AG04449 (cell line): Measurements from ENCODE around the gene ZRANB1.

ENCODE experiments used
- CTCF ChIA-PET: fragments of 350-600 bp; formaldehyde crosslinking; extraction: SDS; loops from one replicate; lab custom pipeline; 2021; ENCODE audit warnings: antibody characterized with exemption; lab: Yijun Ruan, JAX
- POLR2A ChIA-PET: fragments of 400-600, 350-600 bp; formaldehyde crosslinking; extraction: SDS; loops from one replicate; lab custom pipeline; 2020; ENCODE audit warnings: antibody characterized with exemption, inconsistent platforms; lab: Yijun Ruan, JAX
- DNase-seq: peaks from one replicate; pipeline ENCODE4 v3.0.0-alpha.2; 2010; ENCODE audit warnings: low read depth, low spot score
- H3K4me3 ChIP-seq: 2 replicates; pipeline ENCODE4 v1.5.1; 2011; ENCODE audit warnings: low read depth, mild to moderate bottlenecking, control low read depth, low read length
- TF ChIP-seq, protein P1 (sequence below): IDR thresholded peaks from one replicate; pipeline ENCODE4 v1.5.1; 2011; ENCODE audit warnings: mild to moderate bottlenecking, moderate library complexity, low read length, control low read depth, inconsistent platforms; ENCODE audit not compliant: insufficient read depth; ENCODE audit errors: missing control alignments

The ZRANB1 gene

GRCh38 chr10:125014836-125015355 lies 73.0 kb downstream of the ZRANB1 start:
- no peak for DNase-seq
- no peak overlapping the region for H3K4me3 ChIP-seq
- TF ChIP-seq, protein P1, sequence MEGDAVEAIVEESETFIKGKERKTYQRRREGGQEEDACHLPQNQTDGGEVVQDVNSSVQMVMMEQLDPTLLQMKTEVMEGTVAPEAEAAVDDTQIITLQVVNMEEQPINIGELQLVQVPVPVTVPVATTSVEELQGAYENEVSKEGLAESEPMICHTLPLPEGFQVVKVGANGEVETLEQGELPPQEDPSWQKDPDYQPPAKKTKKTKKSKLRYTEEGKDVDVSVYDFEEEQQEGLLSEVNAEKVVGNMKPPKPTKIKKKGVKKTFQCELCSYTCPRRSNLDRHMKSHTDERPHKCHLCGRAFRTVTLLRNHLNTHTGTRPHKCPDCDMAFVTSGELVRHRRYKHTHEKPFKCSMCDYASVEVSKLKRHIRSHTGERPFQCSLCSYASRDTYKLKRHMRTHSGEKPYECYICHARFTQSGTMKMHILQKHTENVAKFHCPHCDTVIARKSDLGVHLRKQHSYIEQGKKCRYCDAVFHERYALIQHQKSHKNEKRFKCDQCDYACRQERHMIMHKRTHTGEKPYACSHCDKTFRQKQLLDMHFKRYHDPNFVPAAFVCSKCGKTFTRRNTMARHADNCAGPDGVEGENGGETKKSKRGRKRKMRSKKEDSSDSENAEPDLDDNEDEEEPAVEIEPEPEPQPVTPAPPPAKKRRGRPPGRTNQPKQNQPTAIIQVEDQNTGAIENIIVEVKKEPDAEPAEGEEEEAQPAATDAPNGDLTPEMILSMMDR, result no peak
- CTCF ChIA-PET, result interaction anchor here (1.3 kb wide), 1 partner anchor 35 kb away, joined by 3 read pairs; no protein-coding TSS in a partner anchor
- POLR2A ChIA-PET, result no interaction called here

DNA sequence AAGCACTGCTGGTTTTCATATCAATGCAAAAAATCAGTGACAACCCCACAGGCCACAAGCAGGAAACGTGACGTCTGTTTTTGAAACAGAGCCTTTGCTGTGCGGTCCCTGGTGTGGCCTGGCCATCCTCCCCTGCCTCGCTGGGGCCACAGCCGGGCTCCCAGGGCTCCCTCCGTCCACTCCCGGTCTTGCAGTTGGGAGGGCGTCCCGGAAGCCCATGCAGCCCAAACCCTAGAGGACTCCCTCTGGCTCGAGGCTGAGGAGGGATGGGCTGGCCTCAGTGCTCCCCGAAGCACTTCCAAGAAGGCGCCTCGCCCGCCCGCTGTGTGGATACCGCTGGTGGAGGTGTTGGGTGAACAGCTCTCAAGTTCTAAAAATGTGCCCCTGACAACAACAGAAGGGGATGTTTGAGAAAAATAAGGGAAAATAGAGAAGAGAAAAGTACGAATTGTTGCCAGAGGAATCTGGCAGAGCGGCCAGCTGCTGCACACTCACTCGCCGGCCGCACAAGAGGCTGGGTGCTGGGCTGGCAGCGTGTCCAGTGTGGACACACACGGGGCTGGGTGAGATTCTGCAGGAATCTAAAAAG lies 73.5 kb downstream of the ZRANB1 start:
- POLR2A ChIA-PET, result no interaction called here

DNA sequence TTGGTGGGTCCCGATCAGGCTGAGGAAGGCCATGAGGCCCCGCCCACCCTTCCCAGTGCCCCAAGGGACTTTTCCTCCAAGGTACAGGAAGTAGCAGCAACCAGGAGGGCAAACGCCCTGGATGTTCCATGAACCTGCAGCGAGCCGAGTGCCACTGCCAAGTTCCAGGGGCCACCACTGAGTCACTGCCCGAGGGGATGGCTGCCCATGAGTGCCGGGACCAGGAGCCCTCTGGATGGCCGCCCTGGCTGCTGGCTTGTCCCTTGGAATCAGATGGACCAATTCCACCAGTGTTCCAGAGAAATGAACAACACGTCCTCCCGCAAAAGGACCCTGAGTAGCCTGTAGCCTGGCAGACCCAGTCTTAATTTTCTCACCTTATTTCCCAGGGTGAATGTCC lies 74.2 kb downstream of the ZRANB1 start:
- H3K4me3 ChIP-seq, result no peak overlapping the region
- ChIA-PET CTCF (interaction anchor here (1.5 to 1.9 kb wide), 2 partner anchors 11 to 32 kb away, joined by 5 to 9 read pairs; no protein-coding TSS in a partner anchor), POLR2A (no interaction called here)
- no peak for DNase-seq
- TF ChIP-seq, protein P1, result no peak

More for the DNA sequence above, 73.5 kb downstream of the ZRANB1 start:
- TF ChIP-seq, protein P1, result no peak
- no peak for DNase-seq
- CTCF ChIA-PET, result interaction anchor here (1.3 kb wide), 1 partner anchor 34 kb away, joined by 3 read pairs; no protein-coding TSS in a partner anchor
- no peak overlapping the region for H3K4me3 ChIP-seq

DNA sequence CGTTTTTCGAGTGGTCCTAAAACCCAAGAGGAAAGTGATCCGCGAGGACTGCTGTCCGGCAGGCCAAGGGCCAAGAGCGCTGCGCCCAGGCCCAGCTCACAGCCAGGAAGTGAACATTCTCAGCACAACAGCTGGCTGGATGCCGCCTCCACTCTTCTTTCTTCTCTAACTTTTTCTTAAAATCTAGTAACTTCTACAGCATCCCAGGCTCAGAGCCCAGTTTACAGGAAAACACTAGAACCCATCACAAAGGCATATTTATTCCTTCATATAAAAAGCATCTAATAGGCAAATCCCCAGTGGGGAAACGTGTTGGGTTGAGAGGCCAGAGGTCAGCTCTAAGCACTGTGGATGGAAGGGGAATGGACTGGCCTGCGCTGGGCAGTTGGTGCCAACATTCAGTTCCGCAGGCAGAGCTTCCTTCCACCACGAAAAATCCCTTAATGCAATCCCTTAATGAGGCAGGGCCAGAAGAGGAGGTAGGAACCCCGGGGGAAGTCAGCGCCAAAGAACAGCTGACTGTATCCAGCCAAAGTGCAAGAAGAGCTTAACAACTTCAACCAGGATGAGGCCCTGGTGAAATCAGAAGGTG lies 74.8 kb downstream of the ZRANB1 start:
- H3K4me3 ChIP-seq, result no peak overlapping the region
- ChIA-PET POLR2A (interaction anchor here (0.9 to 1.6 kb wide), 2 partner anchors 11 to 18 kb away, joined by 4 to 5 read pairs; no protein-coding TSS in a partner anchor), CTCF (interaction anchor here (0.7 to 1.9 kb wide), 4 partner anchors 10 to 31 kb away, joined by 3 to 9 read pairs (median 4); no protein-coding TSS in a partner anchor)
- TF ChIP-seq, protein P1, result no peak
- no peak for DNase-seq

- POLR2A ChIA-PET, result interaction anchor here (0.9 to 1.6 kb wide), 2 partner anchors 10 to 17 kb away, joined by 4 to 5 read pairs; no protein-coding TSS in a partner anchor
- CTCF ChIA-PET, result interaction anchor here (1.1 to 1.9 kb wide), 4 partner anchors 10 to 30 kb away, joined by 3 to 9 read pairs (median 4); no protein-coding TSS in a partner anchor
- H3K4me3 ChIP-seq, result no peak overlapping the region
- no peak for DNase-seq
- TF ChIP-seq, protein P1, result no peak
These were observed 75.8 kb downstream of the ZRANB1 start for GRCh38 chr10:125017547-125018298.
